GM12865 (cell line): ENCODE measurements around the gene DTNB.

Source experiments
- DNase-seq: peaks from one replicate; pipeline ENCODE4 v3.0.0; 2010; ENCODE audit warnings: low read depth
- H3K4me3 ChIP-seq: 2 replicates; pipeline ENCODE4 v1.5.1; 2011; ENCODE audit warnings: mild to moderate bottlenecking, low read depth, low read length, control low read depth
- TF ChIP-seq, protein P1 (sequence below): IDR thresholded peaks from 2 replicates; pipeline ENCODE4 v1.5.1; 2011; ENCODE audit warnings: low read length, control low read depth, low read depth, inconsistent platforms; ENCODE audit not compliant: insufficient read depth; ENCODE audit errors: missing control alignments

Gene DTNB

DNA sequence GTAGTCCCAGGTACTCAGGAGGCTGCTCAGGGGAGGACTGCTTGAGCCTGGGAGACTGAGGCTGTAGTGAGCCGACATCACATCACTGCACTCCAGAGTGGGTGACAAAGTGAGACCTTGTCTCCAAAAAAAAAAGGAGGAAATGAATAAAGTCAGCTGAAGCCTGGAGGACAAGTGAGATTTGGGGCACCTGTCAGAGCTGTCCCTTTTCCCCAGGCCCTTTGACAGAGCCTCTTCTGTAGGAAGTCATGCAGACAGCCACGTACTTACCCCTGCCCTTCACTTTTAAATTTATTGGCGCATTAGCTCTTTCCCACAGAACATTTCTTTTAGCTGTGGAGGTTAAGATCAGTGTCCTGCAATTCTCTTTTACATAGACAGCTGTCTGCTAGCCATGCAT lies 180.7 kb downstream of the DTNB start:
- TF ChIP-seq, protein P1, sequence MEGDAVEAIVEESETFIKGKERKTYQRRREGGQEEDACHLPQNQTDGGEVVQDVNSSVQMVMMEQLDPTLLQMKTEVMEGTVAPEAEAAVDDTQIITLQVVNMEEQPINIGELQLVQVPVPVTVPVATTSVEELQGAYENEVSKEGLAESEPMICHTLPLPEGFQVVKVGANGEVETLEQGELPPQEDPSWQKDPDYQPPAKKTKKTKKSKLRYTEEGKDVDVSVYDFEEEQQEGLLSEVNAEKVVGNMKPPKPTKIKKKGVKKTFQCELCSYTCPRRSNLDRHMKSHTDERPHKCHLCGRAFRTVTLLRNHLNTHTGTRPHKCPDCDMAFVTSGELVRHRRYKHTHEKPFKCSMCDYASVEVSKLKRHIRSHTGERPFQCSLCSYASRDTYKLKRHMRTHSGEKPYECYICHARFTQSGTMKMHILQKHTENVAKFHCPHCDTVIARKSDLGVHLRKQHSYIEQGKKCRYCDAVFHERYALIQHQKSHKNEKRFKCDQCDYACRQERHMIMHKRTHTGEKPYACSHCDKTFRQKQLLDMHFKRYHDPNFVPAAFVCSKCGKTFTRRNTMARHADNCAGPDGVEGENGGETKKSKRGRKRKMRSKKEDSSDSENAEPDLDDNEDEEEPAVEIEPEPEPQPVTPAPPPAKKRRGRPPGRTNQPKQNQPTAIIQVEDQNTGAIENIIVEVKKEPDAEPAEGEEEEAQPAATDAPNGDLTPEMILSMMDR = no peak
- DNase-seq = no peak
- no peak overlapping the region for H3K4me3 ChIP-seq

GRCh38 chr2:25491966-25492532 lies 181.3 kb downstream of the DTNB start:
- TF ChIP-seq, protein P1 = no peak
- no peak overlapping the region for H3K4me3 ChIP-seq
- DNase-seq = no peak

- no peak for DNase-seq
- TF ChIP-seq, protein P1 = no peak
- H3K4me3 ChIP-seq = no peak overlapping the region
Observed at GRCh38 chr2:25491003-25491696, 182.2 kb downstream of the DTNB start.

GRCh38 chr2:25490217-25490616 lies 183.2 kb downstream of the DTNB start:
- H3K4me3 ChIP-seq = no peak overlapping the region
- no peak for DNase-seq
- TF ChIP-seq, protein P1 = no peak

GRCh38 chr2:25489631-25490030 lies 183.7 kb downstream of the DTNB start:
- no peak overlapping the region for H3K4me3 ChIP-seq
- TF ChIP-seq, protein P1 = no peak
- DNase-seq = no peak

GRCh38 chr2:25483607-25484266 lies 189.6 kb downstream of the DTNB start:
- DNase-seq = no peak
- TF ChIP-seq, protein P1 = no peak
- H3K4me3 ChIP-seq = no peak overlapping the region
